Natural killer cell treated with Interleukin-12 subunit alpha and Interleukin-12 subunit beta and Interleukin-15 and Interleukin-18, amount 100 ng/mL, for 72 hours (primary cell): ENCODE measurements around the gene GALNT18. TPM values are rescaled to one million over a fixed set of nuclear protein-coding genes. Genes with fewer than 3 reads are reported as not detected.
A peak's percentile ranks its signal among the peaks of the same experiment; 100 is the strongest.

Experiments used
- ATAC-seq, 2 donors: fragments of 150-1000 bp; cut with Tn5 transposase in 1 of 2; sonication (Bioruptor Pico), chemical (Tn5 transposase) in 1 of 2; 2 replicates each; pipeline ENCODE4 v1.10.0; 2021
- DNase-seq: peaks from one replicate; pipeline ENCODE4 v3.0.0; 2022; ENCODE audit warnings: low spot score
- H3K27ac Mint-ChIP-seq, 2 donors: 1 replicate in 1 of 2; 2 replicates in 1 of 2; pipeline ENCODE4 v1.8.0; 2022; ENCODE audit warnings: mixed read lengths in 2 of 2, mild to moderate bottlenecking in 1 of 2, moderate library complexity in 1 of 2
- H3K27me3 Mint-ChIP-seq, 2 donors: 1 replicate in 1 of 2; 2 replicates in 1 of 2; pipeline ENCODE4 v1.8.0; 2022; ENCODE audit warnings: mixed read lengths in 2 of 2
- H3K36me3 Mint-ChIP-seq: one replicate; pipeline ENCODE4 v1.8.0; 2022; ENCODE audit warnings: mixed read lengths
- H3K4me1 Mint-ChIP-seq, 2 donors: 1 replicate in 1 of 2; 2 replicates in 1 of 2; pipeline ENCODE4 v1.8.0; 2022; ENCODE audit warnings: low read depth in 2 of 2, mixed read lengths in 2 of 2, mild to moderate bottlenecking in 1 of 2
- H3K4me3 Mint-ChIP-seq: one replicate; pipeline ENCODE4 v1.8.0; 2022; ENCODE audit warnings: mixed read lengths
- H3K9me3 Mint-ChIP-seq: 2 replicates; pipeline ENCODE4 v1.8.0; 2022; ENCODE audit warnings: mixed read lengths
- total RNA-seq, 2 donors: library from RNA; stranded (reverse); gene quantifications; one replicate each; pipeline ENCODE4 v1.2.3, GENCODE V29; 2022

Gene GALNT18
- total RNA-seq, 2 donors from 2014 or later: 0.29 to 0.73 TPM

- H3K4me1 Mint-ChIP-seq: no peaks in the 10 kb centered on the region
- DNase-seq: no peak
- no peak overlapping the region for H3K27ac Mint-ChIP-seq
- peaks cover 28 to 45% of the 10 kb centered on the region in 2 donors for H3K27me3 Mint-ChIP-seq
- no peak for ATAC-seq
- peaks cover 2% of the 10 kb centered on the region for H3K36me3 Mint-ChIP-seq
- no peaks in the 10 kb centered on the region for H3K9me3 Mint-ChIP-seq
- H3K4me3 Mint-ChIP-seq: no peak overlapping the region
Observed at GRCh38 chr11:11641581-11641980, 19.8 kb upstream of the GALNT18 start.

- Mint-ChIP-seq H3K4me1 (no peaks in the 10 kb centered on the region), H3K4me3 (no peak overlapping the region), H3K27ac (no peak overlapping the region), H3K27me3 (peaks cover 25 to 40% of the 10 kb centered on the region in 2 donors), H3K9me3 (no peaks in the 10 kb centered on the region), H3K36me3 (no peaks in the 10 kb centered on the region)
- ATAC-seq: no peak
- no peak for DNase-seq
Observed at GRCh38 chr11:11640996-11641395, 19.2 kb upstream of the GALNT18 start.

DNA sequence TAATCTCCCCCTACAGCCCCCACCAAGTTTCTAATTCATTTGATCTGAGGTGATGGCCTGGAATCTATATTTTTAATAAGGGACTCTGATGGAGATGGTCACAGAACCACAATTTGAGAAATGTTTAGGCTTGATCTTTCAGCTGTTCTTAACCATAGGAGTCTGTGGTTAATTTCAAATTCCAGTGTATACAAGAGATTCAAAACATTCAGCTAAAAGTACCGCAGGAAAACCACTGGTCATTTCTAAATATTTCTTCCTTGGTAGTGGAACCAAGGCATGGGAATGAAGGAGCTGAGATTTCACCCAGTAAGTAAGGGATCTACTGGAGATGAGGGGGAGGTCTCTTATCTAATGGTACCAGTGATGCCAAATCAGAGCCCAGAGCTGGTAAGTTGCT is 18.3 kb upstream of the GALNT18 start:
- Mint-ChIP-seq H3K9me3 (no peaks in the 10 kb centered on the region), H3K36me3 (no peaks in the 10 kb centered on the region), H3K27ac (no peak overlapping the region), H3K4me3 (no peak overlapping the region), H3K4me1 (no peaks in the 10 kb centered on the region), H3K27me3 (peaks cover 22 to 33% of the 10 kb centered on the region in 2 donors)
- no peak for ATAC-seq
- DNase-seq: no peak

GRCh38 chr11:11636671-11637070 is 14.9 kb upstream of the GALNT18 start:
- Mint-ChIP-seq H3K4me1 (no peaks in the 10 kb centered on the region), H3K4me3 (no peak overlapping the region), H3K9me3 (no peaks in the 10 kb centered on the region), H3K36me3 (no peaks in the 10 kb centered on the region), H3K27me3 (peaks cover 10 to 16% of the 10 kb centered on the region in 2 donors), H3K27ac (no peak overlapping the region)
- DNase-seq (no peak), ATAC-seq (no peak)

- DNase-seq: no peak
- Mint-ChIP-seq H3K9me3 (no peaks in the 10 kb centered on the region), H3K4me1 (no peaks in the 10 kb centered on the region), H3K27ac (no peak overlapping the region), H3K27me3 (peaks cover 11 to 16% of the 10 kb centered on the region in 2 donors), H3K4me3 (no peak overlapping the region), H3K36me3 (no peaks in the 10 kb centered on the region)
- no peak for ATAC-seq
Observed at GRCh38 chr11:11635443-11635842, 13.6 kb upstream of the GALNT18 start.

DNA sequence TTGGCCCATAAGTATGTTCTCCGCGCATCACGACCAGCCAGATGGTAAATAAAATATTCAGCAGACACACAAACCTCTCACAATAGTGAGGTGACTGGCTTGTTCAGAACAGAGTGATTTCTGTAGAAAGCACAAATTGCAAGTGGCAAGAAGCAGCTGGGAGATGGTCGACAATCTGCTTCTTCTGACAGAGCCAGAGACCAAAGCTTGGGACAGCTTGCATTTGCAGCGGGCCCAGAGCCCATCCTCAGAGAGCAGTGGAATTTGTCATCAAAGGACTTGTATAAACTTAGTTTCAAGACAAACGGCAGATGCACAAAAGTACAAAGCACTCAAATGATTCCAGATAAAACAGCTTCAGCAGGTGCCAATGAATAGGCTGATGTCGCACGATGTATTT is 7.6 kb upstream of the GALNT18 start:
- no peak overlapping the region for H3K27ac Mint-ChIP-seq
- H3K36me3 Mint-ChIP-seq: no peaks in the 10 kb centered on the region
- DNase-seq (no peak), ATAC-seq (no peak)
- H3K4me3 Mint-ChIP-seq: no peak overlapping the region
- H3K4me1 Mint-ChIP-seq: no peaks in the 10 kb centered on the region
- no peaks in the 10 kb centered on the region for H3K9me3 Mint-ChIP-seq
- peaks cover 10 to 32% of the 10 kb centered on the region in 2 donors for H3K27me3 Mint-ChIP-seq

DNA sequence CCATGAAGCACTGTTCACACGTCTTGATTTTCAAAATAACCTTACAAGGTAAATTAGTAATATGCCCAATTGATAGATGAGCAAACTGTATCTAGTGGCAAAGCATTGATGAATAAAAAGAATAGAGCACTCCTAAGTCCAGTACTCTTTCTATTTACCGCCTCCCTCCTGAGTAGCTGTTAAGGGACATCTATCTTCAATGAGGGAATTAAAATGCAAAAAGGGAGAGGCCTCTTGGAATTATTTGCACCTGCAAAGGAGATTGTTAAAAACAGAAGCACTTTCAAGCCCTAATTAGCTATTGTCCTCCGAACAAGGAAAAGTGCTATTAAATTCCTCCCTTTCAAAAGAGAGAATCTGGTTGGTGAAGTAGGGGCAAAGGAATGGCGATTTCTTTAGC is 6.8 kb upstream of the GALNT18 start:
- H3K4me1 Mint-ChIP-seq: no peaks in the 10 kb centered on the region
- H3K36me3 Mint-ChIP-seq: no peaks in the 10 kb centered on the region
- H3K9me3 Mint-ChIP-seq: no peaks in the 10 kb centered on the region
- DNase-seq: no peak
- peaks cover 10 to 32% of the 10 kb centered on the region in 2 donors for H3K27me3 Mint-ChIP-seq
- no peak for ATAC-seq
- H3K27ac Mint-ChIP-seq: no peak overlapping the region
- H3K4me3 Mint-ChIP-seq: no peak overlapping the region

- no peaks in the 10 kb centered on the region for H3K9me3 Mint-ChIP-seq
- peaks cover 17 to 40% of the 10 kb centered on the region in 2 donors for H3K27me3 Mint-ChIP-seq
- H3K4me1 Mint-ChIP-seq: peaks cover 0 to 4% of the 10 kb centered on the region in 2 donors
- DNase-seq (no peak), ATAC-seq (no peak)
- H3K27ac Mint-ChIP-seq: no peak overlapping the region
- no peaks in the 10 kb centered on the region for H3K36me3 Mint-ChIP-seq
- no peak overlapping the region for H3K4me3 Mint-ChIP-seq
Observed at GRCh38 chr11:11626128-11626527, 4.3 kb upstream of the GALNT18 start.

GRCh38 chr11:11624926-11625325 is 3.1 kb upstream of the GALNT18 start:
- no peak for ATAC-seq
- Mint-ChIP-seq H3K27ac (no peak overlapping the region), H3K36me3 (no peaks in the 10 kb centered on the region)

GRCh38 chr11:11624204-11624603 is 2.4 kb upstream of the GALNT18 start:
- H3K4me1 Mint-ChIP-seq: peaks cover 0 to 4% of the 10 kb centered on the region in 2 donors
- H3K27ac Mint-ChIP-seq: no peak overlapping the region
- no peak for ATAC-seq
- no peaks in the 10 kb centered on the region for H3K9me3 Mint-ChIP-seq
- H3K27me3 Mint-ChIP-seq: peaks cover 18 to 36% of the 10 kb centered on the region in 2 donors
- no peaks in the 10 kb centered on the region for H3K36me3 Mint-ChIP-seq
- DNase-seq: no peak
- H3K4me3 Mint-ChIP-seq: no peak overlapping the region

More at GRCh38 chr11:11624926-11625325, 3.1 kb upstream of the GALNT18 start:
- Mint-ChIP-seq H3K4me1 (peaks cover 0 to 4% of the 10 kb centered on the region in 2 donors), H3K27me3 (peaks cover 11 to 30% of the 10 kb centered on the region in 2 donors), H3K9me3 (no peaks in the 10 kb centered on the region), H3K4me3 (no peak overlapping the region)
- DNase-seq: no peak

DNA sequence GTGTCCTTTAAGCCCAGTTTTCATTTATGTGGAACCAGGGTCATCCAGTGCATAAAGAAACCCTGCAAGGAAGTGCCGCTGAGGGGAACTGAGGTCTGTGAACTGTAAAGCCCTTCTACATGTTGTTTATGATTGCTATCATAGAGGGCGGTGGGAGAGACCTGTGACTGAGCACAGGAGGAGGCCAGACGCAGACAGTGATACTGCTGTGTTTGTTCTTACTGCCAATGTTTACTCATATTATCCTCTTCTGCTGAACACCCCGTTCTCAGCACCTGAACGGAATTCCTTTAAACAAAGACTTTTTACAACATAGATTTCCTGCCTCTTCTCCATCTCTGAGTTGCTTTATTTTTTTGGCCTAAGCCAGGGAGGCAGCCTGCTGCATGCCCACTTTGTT is 967 bp upstream of the GALNT18 start:
- Mint-ChIP-seq H3K9me3 (no peaks in the 10 kb centered on the region), H3K27me3 (peaks cover 29 to 43% of the 10 kb centered on the region in 2 donors)
- no peak for DNase-seq

GRCh38 chr11:11622340-11622706 is 518 bp upstream of the GALNT18 start:
- peaks cover 0 to 4% of the 10 kb centered on the region in 2 donors for H3K4me1 Mint-ChIP-seq
- DNase-seq: no peak
- no peak for ATAC-seq
- H3K27ac Mint-ChIP-seq: no peak overlapping the region
- peaks cover 30 to 46% of the 10 kb centered on the region in 2 donors for H3K27me3 Mint-ChIP-seq
- peak overlapping the region; percentile 22 for H3K4me3 Mint-ChIP-seq
- no peaks in the 10 kb centered on the region for H3K9me3 Mint-ChIP-seq
- no peaks in the 10 kb centered on the region for H3K36me3 Mint-ChIP-seq

More for the DNA sequence above, 967 bp upstream of the GALNT18 start:
- peaks cover 0 to 4% of the 10 kb centered on the region in 2 donors for H3K4me1 Mint-ChIP-seq
- no peak overlapping the region for H3K27ac Mint-ChIP-seq
- peak overlapping the region; percentile 26 for H3K4me3 Mint-ChIP-seq
- no peaks in the 10 kb centered on the region for H3K36me3 Mint-ChIP-seq
- ATAC-seq: no peak

DNA sequence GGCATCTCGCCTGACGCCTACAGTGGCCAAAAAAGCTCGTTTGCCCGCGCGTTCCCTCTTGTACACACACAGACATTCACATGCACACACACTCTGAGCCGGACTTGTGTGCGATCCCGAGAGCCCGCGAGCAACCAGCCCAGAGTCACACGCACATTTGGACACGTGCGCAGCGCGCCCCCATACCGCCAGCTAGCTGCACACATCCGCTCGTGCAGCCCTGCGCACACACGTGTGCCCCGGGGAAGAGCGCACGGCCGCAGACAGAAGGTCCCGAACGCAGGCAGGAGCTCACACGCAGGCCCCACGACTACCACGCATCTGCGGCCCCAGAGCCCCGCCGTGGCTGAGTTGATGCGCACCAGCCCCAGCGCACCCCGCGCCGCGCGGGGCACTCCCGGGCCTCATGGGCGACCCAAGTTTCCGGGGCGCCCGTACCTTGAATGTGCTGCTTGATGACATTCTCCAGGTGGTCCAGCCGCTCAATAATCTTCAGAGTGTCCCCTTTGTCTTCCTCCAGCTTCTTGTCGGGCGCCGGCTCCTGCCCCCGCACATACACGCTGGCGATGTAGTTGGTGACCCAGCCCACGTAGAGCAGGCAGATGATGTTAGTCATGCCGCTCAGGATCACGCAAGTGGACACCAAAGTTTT is 758 bp downstream of the GALNT18 start:
- DNase-seq (no peak), ATAC-seq (no peak)
- Mint-ChIP-seq H3K27me3 (peaks cover 31 to 54% of the 10 kb centered on the region in 2 donors), H3K27ac (no peak overlapping the region), H3K9me3 (no peaks in the 10 kb centered on the region), H3K4me3 (peak overlapping the region; percentile 66), H3K4me1 (peaks cover 0 to 4% of the 10 kb centered on the region in 2 donors), H3K36me3 (no peaks in the 10 kb centered on the region)

GRCh38 chr11:11620173-11620920 is 1.5 kb downstream of the GALNT18 start:
- H3K27me3 Mint-ChIP-seq: peaks cover 33 to 54% of the 10 kb centered on the region in 2 donors
- DNase-seq: no peak
- H3K27ac Mint-ChIP-seq: no peak overlapping the region
- H3K4me1 Mint-ChIP-seq: peaks cover 0 to 4% of the 10 kb centered on the region in 2 donors
- no peaks in the 10 kb centered on the region for H3K9me3 Mint-ChIP-seq
- peak overlapping the region; percentile 66 for H3K4me3 Mint-ChIP-seq
- no peaks in the 10 kb centered on the region for H3K36me3 Mint-ChIP-seq
- no peak for ATAC-seq
